Keratinocyte (primary cell): ENCODE data around the gene SF1. TPM values are rescaled to one million over a fixed set of nuclear protein-coding genes. Genes with fewer than 3 reads are reported as not detected.

Experiments
- DNase-seq: peaks from one replicate; pipeline ENCODE4 v3.0.0-alpha.2; 2011; ENCODE audit warnings: low read depth, missing footprints, low spot score
- FAIRE-seq: peaks from 2 replicates; lab custom pipeline; 2011; peaks lifted over from hg19 to GRCh38; lab: Jason Lieb, UNC
- H2AFZ ChIP-seq: 2 replicates; pipeline ENCODE4 v1.6.0; 2012; ENCODE audit warnings: low read length, control low read depth, inconsistent platforms; ENCODE audit not compliant: control insufficient read depth
- H3K27ac ChIP-seq: 2 replicates; pipeline ENCODE4 v1.5.1; 2011; ENCODE audit warnings: low read length; ENCODE audit not compliant: control insufficient read depth, insufficient read depth
- H3K27me3 ChIP-seq: 3 replicates; pipeline ENCODE4 v1.6.0; 2011; ENCODE audit warnings: low read length; ENCODE audit not compliant: control insufficient read depth, insufficient read depth; ENCODE audit errors: extremely low read depth
- H3K36me3 ChIP-seq, 2 experiments: 2 replicates in 1 of 2; 3 replicates in 1 of 2; pipeline ENCODE4 v1.5.1; 2011; ENCODE audit warnings: low read length in 2 of 2, mild to moderate bottlenecking in 1 of 2; ENCODE audit not compliant: control insufficient read depth in 2 of 2, insufficient read depth in 2 of 2; ENCODE audit errors: extremely low read depth in 1 of 2
- H3K4me1 ChIP-seq: 3 replicates; pipeline ENCODE4 v1.5.1; 2011; ENCODE audit warnings: low read length; ENCODE audit not compliant: control insufficient read depth, insufficient read depth; ENCODE audit errors: extremely low read depth
- H3K4me2 ChIP-seq: 3 replicates; pipeline ENCODE4 v1.6.0; 2011; ENCODE audit warnings: low read depth, low read length; ENCODE audit not compliant: control insufficient read depth, insufficient read depth; ENCODE audit errors: extremely low read depth
- H3K4me3 ChIP-seq, 3 experiments: fragments of 200-600 bp in 1 of 3; sonication (generic) in 1 of 3; 2 replicates in 2 of 3; 3 replicates in 1 of 3; pipeline ENCODE4 v1.5.1; 2011 to 2016; ENCODE audit warnings: low read length in 3 of 3, mild to moderate bottlenecking in 3 of 3, control low read depth in 2 of 3, inconsistent platforms in 1 of 3, low read depth in 1 of 3, mixed read lengths in 1 of 3, mixed run types in 1 of 3, moderate library complexity in 1 of 3; ENCODE audit not compliant: control insufficient read depth in 2 of 3, insufficient read depth in 2 of 3; ENCODE audit errors: extremely low read depth in 1 of 3
- H3K79me2 ChIP-seq: 2 replicates; pipeline ENCODE4 v1.6.0; 2012; ENCODE audit warnings: low read length; ENCODE audit not compliant: control insufficient read depth, insufficient read depth
- H3K9ac ChIP-seq: 3 replicates; pipeline ENCODE4 v1.6.0; 2011; ENCODE audit warnings: low read length; ENCODE audit not compliant: control insufficient read depth, insufficient read depth; ENCODE audit errors: extremely low read depth
- H3K9me1 ChIP-seq: 3 replicates; pipeline ENCODE4 v1.6.0; 2011; ENCODE audit warnings: low read length; ENCODE audit not compliant: control insufficient read depth, insufficient read depth; ENCODE audit errors: extremely low read depth
- H3K9me3 ChIP-seq: 2 replicates; pipeline ENCODE4 v1.5.1; 2012; ENCODE audit warnings: low read depth, low read length; ENCODE audit not compliant: control insufficient read depth
- H4K20me1 ChIP-seq: 3 replicates; pipeline ENCODE4 v1.6.0; 2011; ENCODE audit warnings: low read length; ENCODE audit not compliant: control insufficient read depth, insufficient read depth; ENCODE audit errors: extremely low read depth
- EZH2 ChIP-seq: IDR thresholded peaks from one replicate; pipeline ENCODE4 v1.6.1; 2012; ENCODE audit warnings: inconsistent platforms, mild to moderate bottlenecking, low read length, moderate library complexity
- dilution Hi-C: fragments of 300-500 bp; cut with MboI; formaldehyde crosslinking; loops from one replicate; pipeline ENCODE4 v1.7.0; 2020; ENCODE audit warnings: low sequenced_read_pairs; ENCODE audit not compliant: extremely low pct_ligation_motif_present
- polyA plus RNA-seq, 5 experiments: library from polyadenylated mRNA; depleted of rRNA in 3 of 5; stranded (reverse) in 3 of 5; stranded (forward) in 1 of 5; unstranded in 1 of 5; fragments of >200 nt; gene quantifications; 1 replicate in 1 of 5; 2 replicates in 3 of 5; 3 replicates in 1 of 5; pipeline versions ENCODE4 v1.2.1 to v1.2.3, GENCODE V29; 2011 to 2012; ENCODE audit warnings: missing spikeins in 2 of 5, low read depth in 1 of 5, low replicate concordance in 1 of 5
- TF ChIP-seq, protein P1 (sequence below), 3 experiments: IDR thresholded peaks in 1 of 3; conservative IDR thresholded peaks in 1 of 3; optimal IDR thresholded peaks in 1 of 3; 2 replicates in 2 of 3; 3 replicates in 1 of 3; pipeline versions ENCODE3 to v1.5.1; 2011; ENCODE audit warnings: low read length in 3 of 3, mild to moderate bottlenecking in 3 of 3, moderate library complexity in 2 of 3, control low read depth in 1 of 3, inconsistent platforms in 1 of 3; ENCODE audit not compliant: insufficient read depth in 2 of 3; ENCODE audit errors: extremely low read depth in 1 of 3

The SF1 gene
- polyA plus RNA-seq, 1 donor (not counting 4 experiments of a cell fraction or from before 2014, with no cell fraction given), result 54.5 TPM

DNA sequence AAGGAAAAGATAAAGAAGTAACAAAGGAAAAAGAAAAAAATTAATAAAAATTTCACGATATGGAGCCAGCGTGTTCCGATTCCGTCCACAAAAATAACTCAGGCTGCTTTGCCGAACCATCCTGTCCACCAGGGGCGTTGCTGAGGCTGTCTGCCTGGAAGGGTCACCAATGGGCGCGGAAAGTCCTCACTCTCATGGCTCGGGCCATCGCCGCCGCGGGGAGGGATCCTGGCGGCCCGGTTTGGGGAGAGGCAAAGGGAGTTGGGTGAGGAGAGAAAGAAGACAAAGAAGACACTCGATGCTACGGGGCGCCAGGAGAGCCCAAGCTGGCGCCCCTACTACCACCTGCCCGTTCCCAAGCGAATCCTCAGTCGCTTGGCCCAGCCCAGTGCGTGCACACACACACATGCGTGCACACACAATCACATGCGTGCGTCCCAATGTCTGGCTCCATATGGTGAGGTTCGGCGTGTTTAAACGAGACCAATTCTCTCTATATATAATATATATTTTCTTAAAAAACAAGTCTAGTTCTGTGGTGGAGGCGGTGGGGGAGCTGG is 13.0 kb downstream of the SF1 start:
- peaks cover 51 to 75% of the 10 kb centered on the region in 2 experiments for H3K36me3 ChIP-seq
- peaks cover 27% of the 10 kb centered on the region for H4K20me1 ChIP-seq

DNA sequence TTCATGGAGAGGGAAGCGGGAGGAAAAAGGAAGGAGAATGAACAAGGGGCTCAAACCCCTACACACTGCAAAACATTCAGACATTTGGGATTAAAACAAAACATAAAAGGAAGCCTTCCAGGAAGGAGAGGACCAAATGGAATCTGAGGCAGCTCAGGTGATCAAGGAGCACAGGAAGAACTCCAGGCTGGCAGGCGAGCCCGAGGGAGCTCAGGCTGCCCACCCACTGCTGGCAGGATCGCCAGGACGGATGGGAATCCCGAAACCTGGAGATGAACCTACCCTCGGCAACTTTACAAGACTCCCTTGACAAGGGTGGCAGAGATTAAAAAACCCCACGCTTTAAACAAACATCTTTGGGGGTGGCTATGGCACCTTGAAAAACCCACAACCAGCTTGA is 13.6 kb downstream of the SF1 start:
- H3K9me1 ChIP-seq, result peaks cover 3% of the 10 kb centered on the region
- TF ChIP-seq, protein P1, sequence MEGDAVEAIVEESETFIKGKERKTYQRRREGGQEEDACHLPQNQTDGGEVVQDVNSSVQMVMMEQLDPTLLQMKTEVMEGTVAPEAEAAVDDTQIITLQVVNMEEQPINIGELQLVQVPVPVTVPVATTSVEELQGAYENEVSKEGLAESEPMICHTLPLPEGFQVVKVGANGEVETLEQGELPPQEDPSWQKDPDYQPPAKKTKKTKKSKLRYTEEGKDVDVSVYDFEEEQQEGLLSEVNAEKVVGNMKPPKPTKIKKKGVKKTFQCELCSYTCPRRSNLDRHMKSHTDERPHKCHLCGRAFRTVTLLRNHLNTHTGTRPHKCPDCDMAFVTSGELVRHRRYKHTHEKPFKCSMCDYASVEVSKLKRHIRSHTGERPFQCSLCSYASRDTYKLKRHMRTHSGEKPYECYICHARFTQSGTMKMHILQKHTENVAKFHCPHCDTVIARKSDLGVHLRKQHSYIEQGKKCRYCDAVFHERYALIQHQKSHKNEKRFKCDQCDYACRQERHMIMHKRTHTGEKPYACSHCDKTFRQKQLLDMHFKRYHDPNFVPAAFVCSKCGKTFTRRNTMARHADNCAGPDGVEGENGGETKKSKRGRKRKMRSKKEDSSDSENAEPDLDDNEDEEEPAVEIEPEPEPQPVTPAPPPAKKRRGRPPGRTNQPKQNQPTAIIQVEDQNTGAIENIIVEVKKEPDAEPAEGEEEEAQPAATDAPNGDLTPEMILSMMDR (optimal IDR thresholded peaks at IDR 0.05 in 1 of 3, IDR thresholded peaks at IDR 0.05 in 1 of 3, conservative IDR thresholded peaks at IDR 0.05 in 1 of 3; ENCODE audit: extremely low read depth in 1 of 3, insufficient read depth in 2 of 3, low read length in 3 of 3), result no peak
- no peak for TF ChIP-seq EZH2
- H3K4me2 ChIP-seq, result no peak overlapping the region
- dilution Hi-C loops, result no loop called here
- peaks cover 27% of the 10 kb centered on the region for H4K20me1 ChIP-seq
- peaks cover 46 to 69% of the 10 kb centered on the region in 2 experiments for H3K36me3 ChIP-seq
- FAIRE-seq, result no peak
- no peak overlapping the region for H3K4me3 ChIP-seq
- no peak overlapping the region for H2AFZ ChIP-seq
- H3K79me2 ChIP-seq, result peaks cover 27% of the 10 kb centered on the region
- H3K9me3 ChIP-seq, result no peaks in the 10 kb centered on the region
- H3K9ac ChIP-seq, result no peak overlapping the region
- H3K27ac ChIP-seq, result no peak overlapping the region
- H3K4me1 ChIP-seq, result peaks cover 24% of the 10 kb centered on the region
- H3K27me3 ChIP-seq, result no peaks in the 10 kb centered on the region
- no peak for DNase-seq

More for the DNA sequence above, 13.0 kb downstream of the SF1 start:
- Histone ChIP-seq H3K9me3 (no peaks in the 10 kb centered on the region), H3K4me2 (no peak overlapping the region), H3K9me1 (peaks cover 3% of the 10 kb centered on the region), H3K27ac (no peak overlapping the region), H3K4me3 (no peak overlapping the region), H3K4me1 (peaks cover 24% of the 10 kb centered on the region), H3K79me2 (peaks cover 30% of the 10 kb centered on the region), H2AFZ (no peak overlapping the region), H3K9ac (no peak overlapping the region), H3K27me3 (no peaks in the 10 kb centered on the region)
- no peak for DNase-seq
- dilution Hi-C loops, result no loop called here
- FAIRE-seq, result no peak
- TF ChIP-seq EZH2, result no peak
- TF ChIP-seq, protein P1 (optimal IDR thresholded peaks at IDR 0.05 in 1 of 3, IDR thresholded peaks at IDR 0.05 in 1 of 3, conservative IDR thresholded peaks at IDR 0.05 in 1 of 3; ENCODE audit: extremely low read depth in 1 of 3, insufficient read depth in 2 of 3, low read length in 3 of 3), result peak; percentile 10 to 24 (median 10)
